ENCODE measurements around the gene VAMP7. TPM values are rescaled to one million over a fixed set of nuclear protein-coding genes. Genes with fewer than 3 reads are reported as not detected.
"Not testable (repeated sequence)": the region's sequence is repeated elsewhere in the genome, so short reads cannot be mapped to it uniquely, and the experiment has no call there.

The VAMP7 gene
- polyA plus RNA-seq, 1 donor, result 21.3 TPM

- DNase-seq, result no peak
These were observed 42.1 kb downstream of the VAMP7 start for GRCh38 chrX:155923200-155923599.

GRCh38 chrX:155930852-155931618, 49.9 kb downstream of the VAMP7 start:
- not testable (repeated sequence) for DNase-seq

GRCh38 chrX:155938132-155938531, 57.0 kb downstream of the VAMP7 start:
- DNase-seq, result no peak

GRCh38 chrX:155949098-155949497, 68.0 kb downstream of the VAMP7 start:
- no peak for DNase-seq

GRCh38 chrX:155951237-155951789, 70.2 kb downstream of the VAMP7 start:
- no peak for DNase-seq

GRCh38 chrX:155953055-155953454, 71.9 kb downstream of the VAMP7 start:
- no peak for DNase-seq

GRCh38 chrX:155954793-155955192, 73.6 kb downstream of the VAMP7 start:
- DNase-seq, result no peak

GRCh38 chrX:155956099-155956498, 75.0 kb downstream of the VAMP7 start:
- DNase-seq, result no peak

- DNase-seq, result no peak
These were observed 75.5 kb downstream of the VAMP7 start for GRCh38 chrX:155956649-155957048.

GRCh38 chrX:155957843-155958242, 76.7 kb downstream of the VAMP7 start:
- no peak for DNase-seq

- DNase-seq, result no peak
These were observed 78.0 kb downstream of the VAMP7 start for GRCh38 chrX:155959018-155959587.

GRCh38 chrX:155962906-155963305, 81.8 kb downstream of the VAMP7 start:
- no peak for DNase-seq

- no peak for DNase-seq
These were observed 85.7 kb downstream of the VAMP7 start for GRCh38 chrX:155966876-155967275.

GRCh38 chrX:155967653-155968325, 86.6 kb downstream of the VAMP7 start:
- no peak for DNase-seq

GRCh38 chrX:155968326-155968661, 87.1 kb downstream of the VAMP7 start:
- no peak for DNase-seq

GRCh38 chrX:155968791-155969190, 87.6 kb downstream of the VAMP7 start:
- DNase-seq, result no peak

GRCh38 chrX:155971658-155972057, 90.5 kb downstream of the VAMP7 start:
- not testable (repeated sequence) for DNase-seq

GRCh38 chrX:155972241-155972640, 91.1 kb downstream of the VAMP7 start:
- not testable (repeated sequence) for DNase-seq

- no peak for DNase-seq
These were observed 102.2 kb downstream of the VAMP7 start for GRCh38 chrX:155983326-155983725.

GRCh38 chrX:155985208-155985607, 104.1 kb downstream of the VAMP7 start:
- no peak for DNase-seq

GRCh38 chrX:155986995-155987394, 105.8 kb downstream of the VAMP7 start:
- DNase-seq, result not testable (repeated sequence)

- no peak for DNase-seq
These were observed 107.7 kb downstream of the VAMP7 start for GRCh38 chrX:155988859-155989258.
